HepG2 (cell line): ENCODE data around the gene P3H3. TPM values are rescaled to one million over a fixed set of nuclear protein-coding genes. Genes with fewer than 3 reads are reported as not detected.

Source experiments
- ATAC-seq: fragments of 200-7000 bp; cut with Tn5 transposase; 3 replicates; pipeline ENCODE4 v1.9.1; 2020; ENCODE audit warnings: mild to moderate bottlenecking, moderate library complexity
- BruUV-seq: library from RNA; stranded (reverse); fragments of 400-500 nt; replicated peaks from 2 replicates; lab custom pipeline; 2021; lab: Mats Ljungman, UMichigan
- CTCF ChIA-PET: fragments of 300-600 bp; formaldehyde crosslinking; extraction: SDS; loops from one replicate; lab custom pipeline; 2021; ENCODE audit warnings: low total read pairs, inconsistent platforms, low intra/inter-chr PET ratio; lab: Yijun Ruan, JAX
- POLR2A ChIA-PET: fragments of 350-600 bp; sonication (Branson Sonifier 250); formaldehyde crosslinking; loops from one replicate; lab custom pipeline; 2020; ENCODE audit warnings: antibody characterized with exemption, inconsistent platforms; lab: Yijun Ruan, JAX
- DNase-seq: peaks from one replicate; pipeline ENCODE4 v3.0.0-alpha.2; 2015; ENCODE audit warnings: low spot score
- FAIRE-seq: peaks from 3 replicates; lab custom pipeline; 2011; peaks lifted over from hg19 to GRCh38; lab: Jason Lieb, UNC
- H2AFZ ChIP-seq: one replicate; pipeline ENCODE4 v1.6.1; 2011; ENCODE audit warnings: low read length, inconsistent platforms
- H3K27ac ChIP-seq: fragments of 300-600 bp; 3 replicates; pipeline ENCODE4 v1.8.0; 2011; ENCODE audit warnings: mixed run types, mild to moderate bottlenecking, mixed read lengths, low read length, inconsistent platforms; ENCODE audit not compliant: insufficient read depth; ENCODE audit errors: extremely low read length
- H3K27me3 ChIP-seq, 2 experiments: fragments of 200-600 bp in 1 of 2; 2 replicates in 1 of 2; 3 replicates in 1 of 2; pipeline versions ENCODE4 v1.6.0 to v1.8.0; 2011; ENCODE audit warnings: low read length in 2 of 2, mild to moderate bottlenecking in 2 of 2, moderate library complexity in 2 of 2, inconsistent platforms in 1 of 2; ENCODE audit not compliant: insufficient read depth in 2 of 2, control insufficient read depth in 1 of 2
- H3K36me3 ChIP-seq, 2 experiments: fragments of 200-600 bp in 1 of 2; replicated peaks in 1 of 2; 2 replicates in 1 of 2; 3 replicates in 1 of 2; pipeline versions ENCODE4 v1.5.1 to v1.8.0; 2011; ENCODE audit warnings: low read length in 2 of 2, inconsistent platforms in 1 of 2; ENCODE audit not compliant: insufficient read depth in 2 of 2, control insufficient read depth in 1 of 2
- H3K4me1 ChIP-seq: 2 replicates; pipeline ENCODE4 v1.5.1; 2012; ENCODE audit warnings: low read length, inconsistent platforms; ENCODE audit not compliant: insufficient read depth
- H3K4me2 ChIP-seq: 2 replicates; pipeline ENCODE4 v1.6.0; 2011; ENCODE audit warnings: low read depth, low read length, inconsistent platforms
- H3K4me3 ChIP-seq, 3 experiments: fragments of 200-600 bp in 1 of 3; sonication (generic), shearing (Covaris generic) in 1 of 3; replicated peaks in 1 of 3; 2 replicates each; pipeline ENCODE4 v1.5.1; 2011 to 2016; ENCODE audit warnings: low read length in 3 of 3, inconsistent platforms in 2 of 3, low read depth in 2 of 3, mild to moderate bottlenecking in 2 of 3, control low read depth in 1 of 3, mixed read lengths in 1 of 3; ENCODE audit not compliant: insufficient read depth in 1 of 3
- H3K79me2 ChIP-seq: one replicate; pipeline ENCODE4 v1.6.1; 2011; ENCODE audit warnings: low read length, inconsistent platforms; ENCODE audit not compliant: insufficient read depth
- H3K9ac ChIP-seq: 2 replicates; pipeline ENCODE4 v1.6.0; 2011; ENCODE audit warnings: mild to moderate bottlenecking, low read depth, low read length, inconsistent platforms; ENCODE audit not compliant: insufficient read depth
- H3K9me3 ChIP-seq: 2 replicates; pipeline ENCODE4 v1.5.1; 2012; ENCODE audit warnings: mild to moderate bottlenecking, low read length
- H4K20me1 ChIP-seq: 2 replicates; pipeline ENCODE4 v1.6.0; 2011; ENCODE audit warnings: inconsistent platforms, mild to moderate bottlenecking, low read length, moderate library complexity; ENCODE audit not compliant: insufficient read depth
- CBX2 ChIP-seq, 2 experiments: fragments of 200-600 bp in 1 of 2; sonication (generic); formaldehyde crosslinking in 1 of 2; IDR thresholded peaks; 2 replicates each; pipeline versions ENCODE4 v1.7.0 to v1.8.1; 2018 to 2022; ENCODE audit warnings: low read depth in 2 of 2, low read length in 1 of 2, mild to moderate bottlenecking in 1 of 2, missing genetic modification reagents in 1 of 2
- CHD2 ChIP-seq: IDR thresholded peaks from 2 replicates; pipeline ENCODE4 v1.6.1; 2011; ENCODE audit warnings: low read depth, low read length, improper control_type of control experiment
- KDM1A ChIP-seq: IDR thresholded peaks from 2 replicates; pipeline ENCODE4 v1.6.1; 2016; ENCODE audit warnings: missing compliant biosample characterization
- KLF11 ChIP-seq: IDR thresholded peaks from 2 replicates; pipeline ENCODE4 v1.6.1; 2016; ENCODE audit warnings: missing compliant biosample characterization
- MATR3 ChIP-seq: sonication (generic); formaldehyde crosslinking; IDR thresholded peaks from 2 replicates; pipeline ENCODE4 v1.4.0; 2020; ENCODE audit warnings: missing genetic modification reagents
- MIER2 ChIP-seq: IDR thresholded peaks from 2 replicates; pipeline ENCODE4 v1.6.1; 2016; ENCODE audit warnings: missing biosample characterization, missing genetic modification reagents
- MTA3 ChIP-seq: sonication (generic); formaldehyde crosslinking; IDR thresholded peaks from 2 replicates; pipeline ENCODE4 v1.4.0; 2020; ENCODE audit warnings: missing genetic modification reagents
- MXD4 ChIP-seq: IDR thresholded peaks from 2 replicates; pipeline ENCODE4 v1.6.1; 2016; ENCODE audit warnings: mild to moderate bottlenecking, missing biosample characterization, missing genetic modification reagents
- PRDM10 ChIP-seq: sonication (generic); formaldehyde crosslinking; IDR thresholded peaks from 2 replicates; pipeline ENCODE4 v1.4.0; 2020; ENCODE audit warnings: low read depth, missing genetic modification reagents
- TBL1XR1 ChIP-seq: fragments of 150-350 bp; IDR thresholded peaks from 2 replicates; pipeline ENCODE4 v1.6.1; 2014; ENCODE audit warnings: borderline replicate concordance, low read length; ENCODE audit not compliant: partially characterized antibody
- ZBTB8A ChIP-seq: sonication (generic); formaldehyde crosslinking; IDR thresholded peaks from 2 replicates; pipeline ENCODE4 v1.4.0; 2020; ENCODE audit warnings: mild to moderate bottlenecking, low read depth, missing genetic modification reagents, borderline replicate concordance
- ZNF260 ChIP-seq: sonication (generic); formaldehyde crosslinking; IDR thresholded peaks from 2 replicates; pipeline ENCODE4 v1.4.0; 2020; ENCODE audit warnings: missing genetic modification reagents, low read depth, mild to moderate bottlenecking, borderline replicate concordance
- ZNF282 ChIP-seq: fragments of 450-650 bp; IDR thresholded peaks from 2 replicates; pipeline ENCODE4 v1.6.1; 2018; ENCODE audit not compliant: partially characterized antibody
- ZNF331 ChIP-seq: sonication (generic); formaldehyde crosslinking; IDR thresholded peaks from 2 replicates; pipeline ENCODE4 v1.4.0; 2020; ENCODE audit warnings: missing genetic modification reagents
- ZNF468 ChIP-seq: sonication (generic); formaldehyde crosslinking; IDR thresholded peaks from 2 replicates; pipeline ENCODE4 v1.8.0; 2022; ENCODE audit warnings: mild to moderate bottlenecking, moderate library complexity, missing genetic modification reagents
- ZNF512B ChIP-seq: sonication (generic); formaldehyde crosslinking; IDR thresholded peaks from 2 replicates; pipeline ENCODE4 v1.5.1; 2020; ENCODE audit warnings: missing genetic modification reagents, mild to moderate bottlenecking, borderline replicate concordance
- ZNF549 ChIP-seq: sonication (generic); formaldehyde crosslinking; IDR thresholded peaks from 2 replicates; pipeline ENCODE4 v1.5.0; 2020; ENCODE audit warnings: missing genetic modification reagents
- ZNF605 ChIP-seq: sonication (generic); formaldehyde crosslinking; IDR thresholded peaks from 2 replicates; pipeline ENCODE4 v1.8.0; 2022; ENCODE audit warnings: mild to moderate bottlenecking, missing genetic modification reagents
- ZSCAN12 ChIP-seq: sonication (generic); formaldehyde crosslinking; IDR thresholded peaks from 2 replicates; pipeline ENCODE4 v1.9.0; 2021; ENCODE audit warnings: mild to moderate bottlenecking, missing genetic modification reagents
- WGBS: methylation state at CpG from one replicate; pipeline ENCODE4 v1.1.6; 2017; ENCODE audit warnings: low lambda C conversion rate; 5-methylcytosine and 5-hydroxymethylcytosine counted together
- in situ Hi-C: cut with HindIII; loops from 2 replicates; pipeline ENCODE4 v1.10.0; 2017; ENCODE audit warnings: low pct_unique_long_range_greater_than_20kb; ENCODE audit not compliant: extremely low pct_ligation_motif_present
- intact Hi-C: fragments of 100-400 bp; cut with micrococcal nuclease; formaldehyde crosslinking; loops from one replicate; pipeline ENCODE4 v1.10.0; 2022; ENCODE audit not compliant: unreplicated experiment
- polyA plus RNA-seq, 8 experiments: library from polyadenylated mRNA; depleted of rRNA in 3 of 8; stranded (reverse) in 7 of 8; unstranded in 1 of 8; fragments of >200 nt; fragmentation: Illumina TruSeq in 4 of 8; extraction: Trizol in 4 of 8; gene quantifications; 2 replicates each; pipeline versions ENCODE4 v1.2.1 to v1.2.3, GENCODE V29; 2011 to 2016; ENCODE audit warnings: low read depth in 4 of 8, missing spikeins in 1 of 8, mixed read lengths in 1 of 8; ENCODE audit not compliant: insufficient read depth in 1 of 8
- total RNA-seq, 5 experiments: library from RNA; depleted of rRNA; stranded (reverse); fragments of >200 nt; fragmentation: Illumina TruSeq; extraction: Trizol; gene quantifications; 2 replicates each; pipeline ENCODE4 v1.2.3, GENCODE V29; 2016; ENCODE audit warnings: low read depth in 1 of 5

Gene P3H3
- total and polyA plus RNA-seq, 2 of the 13 experiments (the other 11 are each of a cell fraction or from before 2014, with no cell fraction given): 20.1 to 20.5 TPM

- Histone ChIP-seq H2AFZ (no peak overlapping the region), H3K27me3 (no peaks in the 10 kb centered on the region), H3K4me2 (no peak overlapping the region)
- no peak for ATAC-seq
- TF ChIP-seq ZNF331: no peak
- TF ChIP-seq ZNF605: no peak
- TF ChIP-seq PRDM10 (CRISPR knock-in tag): no peak
- TF ChIP-seq ZNF512B (CRISPR knock-in tag): no peak
- TF ChIP-seq ZNF549 (CRISPR knock-in tag): no peak
- TF ChIP-seq CHD2: no peak
- no peak for TF ChIP-seq ZNF282
- no peak for TF ChIP-seq CBX2 (IDR thresholded peaks at IDR 0.05; ENCODE audit: low read depth, low read length)
- TF ChIP-seq CBX2 (CRISPR knock-in tag; IDR thresholded peaks at IDR 0.05; ENCODE audit: low read depth): no peak
- no peak for TF ChIP-seq TBL1XR1
- TF ChIP-seq KLF11: no peak
- no peak for TF ChIP-seq MTA3 (CRISPR knock-in tag)
- TF ChIP-seq ZNF260 (CRISPR knock-in tag): no peak
- no peak for TF ChIP-seq KDM1A (CRISPR knock-in tag)
- no peak for TF ChIP-seq ZNF468 (CRISPR knock-in tag)
- TF ChIP-seq MATR3 (CRISPR knock-in tag): no peak
- TF ChIP-seq ZBTB8A (CRISPR knock-in tag): no peak
- TF ChIP-seq MIER2 (CRISPR knock-in tag): no peak
- TF ChIP-seq MXD4 (CRISPR knock-in tag): no peak
- no peak for TF ChIP-seq ZSCAN12 (CRISPR knock-in tag)
- TF ChIP-seq, all 625 proteins: peak for 0
- POLR2A ChIA-PET: interaction anchor here (1.2 to 2.7 kb wide), 2 partner anchors 15 to 70 kb away, joined by 3 to 13 read pairs; partner anchors contain the start of genes CDCA3 and USP5
- intact Hi-C loops: no loop called here
- FAIRE-seq: no peak
- in situ Hi-C loops: no loop called here
- Histone ChIP-seq H3K36me3 (peaks cover 12 to 33% of the 10 kb centered on the region in 2 experiments; a peak in 4 of 5 replicates), H3K4me3 (no peak overlapping the region), H3K9me3 (no peaks in the 10 kb centered on the region), H4K20me1 (no peaks in the 10 kb centered on the region), H3K27ac (no peak overlapping the region), H3K9ac (no peak overlapping the region), H3K4me1 (no peaks in the 10 kb centered on the region), H3K79me2 (no peaks in the 10 kb centered on the region)
- no peak for DNase-seq
- 94% methylated on average over 2 of the region's 16 CpGs for WGBS
- CTCF ChIA-PET: no interaction called here
- no TSS peak for BruUV-seq
These were observed 8.6 kb downstream of the P3H3 start for GRCh38 chr12:6836851-6837250.
